Naive thymus-derived CD8-positive, alpha-beta T cell (primary cell): ENCODE measurements around the gene SLC29A2. TPM values are rescaled to one million over a fixed set of nuclear protein-coding genes. Genes with fewer than 3 reads are reported as not detected.
A peak's percentile ranks its signal among the peaks of the same experiment; 100 is the strongest.

Experiments
- ATAC-seq, 2 donors: fragments of 150-1000 bp; cut with Tn5 transposase in 1 of 2; sonication (Bioruptor Pico), chemical (Tn5 transposase) in 1 of 2; 1 replicate in 1 of 2; 2 replicates in 1 of 2; pipeline ENCODE4 v1.10.0; 2021; ENCODE audit warnings: mild to moderate bottlenecking in 2 of 2, moderate library complexity in 2 of 2
- POLR2A ChIA-PET: fragments of 350-600 bp; sonication (Branson Sonifier 250); formaldehyde crosslinking; loops from one replicate; lab custom pipeline; 2021; ENCODE audit warnings: antibody characterized with exemption; lab: Charles Lee
- DNase-seq, 10 donors: peaks; one replicate each; pipeline versions ENCODE4 v3.0.0 to v3.0.0-alpha.2; 2020 to 2022
- H3K27ac Mint-ChIP-seq, 10 donors: one replicate each; pipeline ENCODE4 v1.8.0; 2020 to 2022; ENCODE audit warnings: mild to moderate bottlenecking in 10 of 10, mixed read lengths in 10 of 10, moderate library complexity in 4 of 10, inconsistent platforms in 1 of 10
- H3K27me3 Mint-ChIP-seq, 5 donors: one replicate each; pipeline ENCODE4 v1.8.0; 2021 to 2022; ENCODE audit warnings: mixed read lengths in 5 of 5
- H3K36me3 Mint-ChIP-seq, 3 donors: one replicate each; pipeline ENCODE4 v1.8.0; 2020 to 2022; ENCODE audit warnings: mixed read lengths in 3 of 3, mild to moderate bottlenecking in 2 of 3, inconsistent platforms in 1 of 3
- H3K4me1 Mint-ChIP-seq, 4 donors: one replicate each; pipeline ENCODE4 v1.8.0; 2021 to 2022; ENCODE audit warnings: mixed read lengths in 4 of 4
- H3K4me3 Mint-ChIP-seq, 10 donors: one replicate each; pipeline ENCODE4 v1.8.0; 2020 to 2022; ENCODE audit warnings: mild to moderate bottlenecking in 10 of 10, mixed read lengths in 10 of 10, moderate library complexity in 6 of 10, inconsistent platforms in 1 of 10
- H3K9me3 Mint-ChIP-seq, 9 donors: one replicate each; pipeline ENCODE4 v1.8.0; 2020 to 2022; ENCODE audit warnings: mixed read lengths in 9 of 9, mild to moderate bottlenecking in 3 of 9, inconsistent platforms in 1 of 9, moderate library complexity in 1 of 9
- polyA plus RNA-seq, 3 donors: library from polyadenylated mRNA; unstranded; fragments of 300-500 nt; fragmentation: Illumina TruSeq; gene quantifications; one replicate each; pipeline ENCODE4 v1.2.3, GENCODE V29; 2021
- total RNA-seq, 8 experiments: library from RNA in 2 of 8; stranded (reverse) in 2 of 8; gene quantifications; one replicate each; pipeline ENCODE4 v1.2.3 and lab custom pipeline; 2021 to 2026

The SLC29A2 gene
- total RNA-seq (10 to 100 TPM; 12.9 to 13.9 TPM), polyA plus RNA-seq (1 to 10 TPM; 1.4 to 3.9 (median 2.3) TPM), total RNA-seq (lab: John Stamatoyannopoulos, UW) (12.8 to 29.9 (median 20.5) reads per million in 6 experiments)

DNA sequence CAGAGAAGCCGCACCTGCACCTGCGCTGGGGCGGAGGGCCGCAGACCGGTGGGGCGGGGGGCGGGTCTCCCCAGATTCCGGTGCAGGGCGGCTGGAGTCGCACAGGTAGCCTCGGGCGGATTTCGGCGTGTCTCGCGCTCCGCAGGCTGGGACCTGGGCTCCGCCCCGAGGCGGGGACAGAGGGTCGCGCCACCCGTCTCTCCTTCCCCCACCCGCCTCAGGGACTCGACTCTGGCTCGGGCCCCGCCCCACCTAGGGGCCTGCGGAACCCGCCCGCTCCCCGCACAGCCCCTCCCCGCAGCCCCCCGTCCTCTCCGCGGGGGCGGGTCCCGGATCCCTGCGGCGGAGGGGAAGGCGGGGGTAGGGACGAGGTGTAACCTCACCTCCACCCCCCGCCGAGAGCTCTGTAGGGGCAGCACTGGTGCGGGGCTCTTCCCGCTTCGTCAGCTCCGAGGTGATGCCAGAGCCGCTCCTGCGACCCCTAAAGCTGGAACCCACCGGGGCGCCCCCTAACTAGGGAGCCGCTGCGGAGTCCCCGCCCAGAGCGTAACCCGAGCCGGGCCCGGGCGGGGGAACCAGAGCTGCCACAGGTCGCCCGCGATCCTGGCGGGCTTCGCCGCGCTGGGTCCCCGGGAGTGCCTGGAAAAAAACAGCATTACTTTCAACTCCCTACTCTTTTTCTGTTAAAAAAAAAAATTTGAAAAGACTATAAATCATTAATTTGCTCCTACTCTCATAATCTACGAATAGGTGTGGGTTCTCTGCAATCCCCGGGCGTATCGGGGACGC is at the start of gene SLC29A2:
Gene SLC29A2 (minus strand): TSS at position 134 of the 789 bp plus-strand sequence. CDS start 169 bp downstream, outside the sequence.
- Mint-ChIP-seq H3K27ac (peak within 1 kb of the TSS; percentile 80 to 98 (median 94)), H3K27me3 (no peaks in the 10 kb centered on the region), H3K9me3 (no peaks in the 10 kb centered on the region), H3K36me3 (no peaks in the 10 kb centered on the region), H3K4me3 (peak within 1 kb of the TSS; percentile 77 to 95 (median 91)), H3K4me1 (peaks cover 6 to 17% (median 12%) of the 10 kb centered on the region in 4 donors)
- DNase-seq = peak; percentile 65 to 89 (median 82)
- peak; percentile 80 to 83 for ATAC-seq
- POLR2A ChIA-PET = interaction anchor here (0.6 to 2.9 kb wide), 20 partner anchors 10 to 1035 kb away, joined by 3 to 28 read pairs (median 5); partner anchors contain the start of genes B4GAT1, BRMS1, CD248 and DPP3

DNA sequence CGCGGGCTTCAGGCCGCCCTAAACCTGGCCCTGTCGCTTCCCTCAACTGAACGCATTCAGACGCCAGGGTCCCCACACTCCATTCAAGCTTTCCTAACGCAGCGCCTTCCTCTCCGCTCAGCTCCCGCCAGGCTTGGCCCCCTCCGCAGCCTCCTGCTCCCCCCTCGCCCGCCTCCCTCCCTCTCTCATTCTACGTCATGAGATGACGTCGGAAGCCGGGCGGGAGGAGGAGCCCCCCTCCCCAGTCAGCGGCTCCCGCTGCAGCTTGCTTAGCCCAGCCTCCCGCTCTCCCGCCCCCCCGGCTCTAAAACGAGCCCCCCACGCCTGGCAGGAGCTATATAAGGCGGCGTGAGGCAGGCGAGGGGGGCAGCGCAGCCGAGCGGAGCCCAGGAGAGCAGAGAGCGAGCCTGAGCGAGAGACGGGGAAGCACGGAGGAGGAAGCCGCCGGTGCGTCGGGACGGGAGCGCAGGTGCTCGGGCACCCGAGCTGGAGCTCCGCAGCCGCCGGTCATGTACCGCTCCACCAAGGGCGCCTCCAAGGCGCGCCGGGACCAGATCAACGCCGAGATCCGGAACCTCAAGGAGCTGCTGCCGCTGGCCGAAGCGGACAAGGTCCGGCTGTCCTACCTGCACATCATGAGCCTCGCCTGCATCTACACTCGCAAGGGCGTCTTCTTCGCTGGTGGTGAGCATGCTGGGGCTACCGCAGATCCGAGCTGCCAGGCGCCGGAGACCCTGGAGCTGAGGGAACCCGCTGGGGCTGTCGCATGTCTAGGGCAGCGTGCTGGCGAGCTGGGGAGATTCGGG is 49.3 kb upstream of the SLC29A2 start, which contains the start of gene NPAS4:
Gene NPAS4 (plus strand): TSS at position 365 of the 806 bp plus-strand sequence. CDS start 145 bp downstream, at position 510.
- POLR2A ChIA-PET = interaction anchor here (0.6 to 1.5 kb wide), 11 partner anchors 11 to 421 kb away, joined by 3 to 10 read pairs (median 3); partner anchors contain the start of genes DPP3, MRPL11, PELI3 and RBM14
- peak within 1 kb of the TSS in 3 of 10 donors; percentile 11 to 69 (median 64) for H3K27ac Mint-ChIP-seq
- peaks cover 31 to 46% (median 34%) of the 10 kb centered on the region in 5 donors for H3K27me3 Mint-ChIP-seq
- H3K4me3 Mint-ChIP-seq = peak within 1 kb of the TSS in 2 of 10 donors; percentile 24 to 53
- H3K4me1 Mint-ChIP-seq = peaks cover 5 to 13% (median 8%) of the 10 kb centered on the region in 4 donors
- ATAC-seq (no peak), DNase-seq (no peak)
- H3K36me3 Mint-ChIP-seq = peaks cover 0 to 11% (median 2%) of the 10 kb centered on the region in 3 donors
- peaks cover 0 to 22% (median 5%) of the 10 kb centered on the region in 9 donors for H3K9me3 Mint-ChIP-seq

- Mint-ChIP-seq H3K27ac (no peak overlapping the region), H3K4me1 (peaks cover 5 to 13% (median 8%) of the 10 kb centered on the region in 4 donors), H3K27me3 (peaks cover 30 to 50% (median 45%) of the 10 kb centered on the region in 5 donors), H3K4me3 (no peak overlapping the region), H3K36me3 (peaks cover 0 to 11% (median 2%) of the 10 kb centered on the region in 3 donors), H3K9me3 (peaks cover 0 to 22% (median 5%) of the 10 kb centered on the region in 9 donors)
- POLR2A ChIA-PET = no interaction called here
- DNase-seq (no peak), ATAC-seq (no peak)
Measured at GRCh38 chr11:66419825-66420224, 48.3 kb upstream of the SLC29A2 start.

- H3K27me3 Mint-ChIP-seq = peaks cover 36 to 58% (median 52%) of the 10 kb centered on the region in 5 donors
- peaks cover 0 to 11% (median 2%) of the 10 kb centered on the region in 3 donors for H3K36me3 Mint-ChIP-seq
- POLR2A ChIA-PET = no interaction called here
- peak overlapping the region in 2 of 10 donors; percentile 49 to 94 for H3K27ac Mint-ChIP-seq
- H3K4me3 Mint-ChIP-seq = no peak overlapping the region
- H3K9me3 Mint-ChIP-seq = peaks cover 0 to 22% (median 5%) of the 10 kb centered on the region in 9 donors
- peaks cover 5 to 13% (median 9%) of the 10 kb centered on the region in 4 donors for H3K4me1 Mint-ChIP-seq
- ATAC-seq (no peak), DNase-seq (no peak)
Measured at GRCh38 chr11:66418986-66419308, 47.4 kb upstream of the SLC29A2 start.

GRCh38 chr11:66418168-66418985 is 46.8 kb upstream of the SLC29A2 start:
- ATAC-seq (peak in 1 of 2 donors; percentile 33), DNase-seq (peak; percentile 6 to 73 (median 37))
- Mint-ChIP-seq H3K4me3 (no peak overlapping the region), H3K4me1 (peaks cover 5 to 13% (median 9%) of the 10 kb centered on the region in 4 donors), H3K27ac (peak overlapping the region in 1 of 10 donors; percentile 94), H3K9me3 (peaks cover 0 to 22% (median 5%) of the 10 kb centered on the region in 9 donors), H3K36me3 (peaks cover 0 to 11% (median 2%) of the 10 kb centered on the region in 3 donors), H3K27me3 (peaks cover 36 to 64% (median 52%) of the 10 kb centered on the region in 5 donors)
- POLR2A ChIA-PET = interaction anchor here (0.5 kb wide), 1 partner anchor 19 kb away, joined by 3 read pairs; no protein-coding TSS in a partner anchor

GRCh38 chr11:66417000-66417399 is 45.4 kb upstream of the SLC29A2 start:
- no peak overlapping the region for H3K4me3 Mint-ChIP-seq
- ATAC-seq (no peak), DNase-seq (no peak)
- no peak overlapping the region for H3K27ac Mint-ChIP-seq
- H3K27me3 Mint-ChIP-seq = peaks cover 38 to 75% (median 59%) of the 10 kb centered on the region in 5 donors
- POLR2A ChIA-PET = interaction anchor here (0.6 kb wide), 1 partner anchor 1535 kb away, joined by 3 read pairs; no protein-coding TSS in a partner anchor
- H3K9me3 Mint-ChIP-seq = peaks cover 0 to 15% (median 5%) of the 10 kb centered on the region in 9 donors
- peaks cover 0 to 11% (median 2%) of the 10 kb centered on the region in 3 donors for H3K36me3 Mint-ChIP-seq
- H3K4me1 Mint-ChIP-seq = peaks cover 5 to 13% (median 9%) of the 10 kb centered on the region in 4 donors

GRCh38 chr11:66415423-66415822 is 43.9 kb upstream of the SLC29A2 start:
- peaks cover 0 to 11% (median 2%) of the 10 kb centered on the region in 3 donors for H3K36me3 Mint-ChIP-seq

GRCh38 chr11:66414120-66414934 is 42.8 kb upstream of the SLC29A2 start:
- DNase-seq = no peak
- POLR2A ChIA-PET = interaction anchor here (0.5 kb wide), 1 partner anchor 17 kb away, joined by 4 read pairs; no protein-coding TSS in a partner anchor
- Mint-ChIP-seq H3K4me3 (no peak overlapping the region), H3K4me1 (peaks cover 0 to 13% (median 6%) of the 10 kb centered on the region in 4 donors), H3K27ac (no peak overlapping the region), H3K36me3 (peaks cover 0 to 11% (median 2%) of the 10 kb centered on the region in 3 donors), H3K9me3 (peaks cover 0 to 15% (median 4%) of the 10 kb centered on the region in 9 donors), H3K27me3 (peaks cover 40 to 85% (median 66%) of the 10 kb centered on the region in 5 donors)
- ATAC-seq = no peak

More at GRCh38 chr11:66415423-66415822, 43.9 kb upstream of the SLC29A2 start:
- POLR2A ChIA-PET = interaction anchor here (0.6 kb wide), 1 partner anchor 23 kb away, joined by 3 read pairs; the partner anchor contains the start of gene MRPL11
- H3K27ac Mint-ChIP-seq = no peak overlapping the region
- H3K4me3 Mint-ChIP-seq = no peak overlapping the region
- H3K4me1 Mint-ChIP-seq = peaks cover 0 to 13% (median 7%) of the 10 kb centered on the region in 4 donors
- peaks cover 43 to 85% (median 65%) of the 10 kb centered on the region in 5 donors for H3K27me3 Mint-ChIP-seq
- DNase-seq = no peak
- peaks cover 0 to 15% (median 4%) of the 10 kb centered on the region in 9 donors for H3K9me3 Mint-ChIP-seq
- no peak for ATAC-seq

GRCh38 chr11:66413167-66413566 is 41.6 kb upstream of the SLC29A2 start:
- no peak for ATAC-seq

DNA sequence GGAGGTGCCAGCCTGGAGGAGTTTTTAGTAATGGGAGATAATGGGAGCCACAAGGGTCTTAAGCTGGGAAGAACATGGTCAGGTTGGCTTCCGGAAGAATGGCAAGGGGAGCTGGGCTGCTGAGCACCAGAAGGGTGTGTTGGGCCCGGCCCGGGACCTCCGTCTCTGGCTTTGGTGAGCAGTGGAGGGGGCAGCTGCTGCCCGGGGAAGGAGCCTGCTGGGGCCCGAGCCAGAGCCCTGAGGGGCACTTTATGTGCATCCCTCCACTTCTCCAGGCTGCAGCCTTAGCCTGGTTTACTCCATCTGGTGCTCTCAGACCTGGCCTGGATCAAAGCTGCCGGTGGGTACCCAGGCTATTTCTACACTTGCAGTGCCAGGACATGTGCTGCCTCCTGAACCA is 40.5 kb upstream of the SLC29A2 start:
- Mint-ChIP-seq H3K36me3 (no peaks in the 10 kb centered on the region), H3K27ac (no peak overlapping the region), H3K4me3 (no peak overlapping the region), H3K9me3 (peaks cover 0 to under 1% (median 0%) of the 10 kb centered on the region in 9 donors), H3K27me3 (peaks cover 26 to 66% (median 48%) of the 10 kb centered on the region in 5 donors), H3K4me1 (peaks cover 4 to 7% (median 6%) of the 10 kb centered on the region in 4 donors)
- POLR2A ChIA-PET = no interaction called here
- ATAC-seq = no peak
- no peak for DNase-seq

More at GRCh38 chr11:66413167-66413566, 41.6 kb upstream of the SLC29A2 start:
- peaks cover 0 to 7% (median 0%) of the 10 kb centered on the region in 3 donors for H3K36me3 Mint-ChIP-seq
- H3K9me3 Mint-ChIP-seq = peaks cover 0 to 10% (median 0%) of the 10 kb centered on the region in 9 donors
- H3K4me3 Mint-ChIP-seq = no peak overlapping the region
- H3K27ac Mint-ChIP-seq = peak overlapping the region in 1 of 10 donors; percentile 40
- POLR2A ChIA-PET = no interaction called here
- DNase-seq = no peak
- peaks cover 4 to 13% (median 7%) of the 10 kb centered on the region in 4 donors for H3K4me1 Mint-ChIP-seq
- H3K27me3 Mint-ChIP-seq = peaks cover 37 to 77% (median 59%) of the 10 kb centered on the region in 5 donors
